Omental fat pad (tissue), 4 donors: ENCODE results near the gene NEDD4. TPM values are rescaled to one million over a fixed set of nuclear protein-coding genes. Genes with fewer than 3 reads are reported as not detected.
"Not testable (repeated sequence)": the region's sequence is repeated elsewhere in the genome, so short reads cannot be mapped to it uniquely, and the experiment has no call there.

Experiments used
- ATAC-seq: fragments of 150-250 bp; one replicate; pipeline ENCODE4 v1.9.1; 2016; ENCODE audit warnings: mild to moderate bottlenecking, moderate library complexity; ENCODE audit not compliant: low FRiP score
- DNase-seq: peaks from one replicate; pipeline ENCODE4 v3.0.0-alpha.2; 2019; ENCODE audit warnings: low spot score
- CTCF ChIP-seq, 3 donors: fragments of 450-650 bp; IDR thresholded peaks; one replicate each; pipeline ENCODE4 v1.5.1; 2016 to 2017; ENCODE audit warnings: antibody characterized with exemption in 3 of 3, mild to moderate bottlenecking in 3 of 3, moderate library complexity in 2 of 3
- total RNA-seq, 4 donors: library from RNA; depleted of rRNA; stranded (reverse); fragments of >200 nt; gene quantifications; one replicate each; pipeline ENCODE4 v1.1.0, GENCODE V29; 2016

Gene NEDD4
- total RNA-seq, 4 donors from 2014 or later, result 9.5 to 40.5 (median 15.6) TPM

GRCh38 chr15:55823191-55823670 is 170.2 kb downstream of the NEDD4 start:
- DNase-seq (no peak), ATAC-seq (no peak)
- no peak for TF ChIP-seq CTCF (IDR thresholded peaks at IDR 0.05)

GRCh38 chr15:55821740-55822139 is 171.7 kb downstream of the NEDD4 start:
- ATAC-seq, DNase-seq: not testable (repeated sequence)

- ATAC-seq, result no peak
- no peak for TF ChIP-seq CTCF (IDR thresholded peaks at IDR 0.05)
- no peak for DNase-seq
Measured at GRCh38 chr15:55820043-55820442, 173.4 kb downstream of the NEDD4 start.

GRCh38 chr15:55819397-55820034 is 173.9 kb downstream of the NEDD4 start:
- ATAC-seq, result no peak
- no peak for TF ChIP-seq CTCF (IDR thresholded peaks at IDR 0.05)
- DNase-seq, result no peak

- ATAC-seq, result no peak
- no peak for DNase-seq
- no peak for TF ChIP-seq CTCF (IDR thresholded peaks at IDR 0.05)
Measured at GRCh38 chr15:55816017-55816416, 177.4 kb downstream of the NEDD4 start.

- TF ChIP-seq CTCF (IDR thresholded peaks at IDR 0.05), result no peak
- DNase-seq (no peak), ATAC-seq (no peak)
Measured at GRCh38 chr15:55802600-55803376, 190.6 kb downstream of the NEDD4 start.

GRCh38 chr15:55800216-55800615 is 193.2 kb downstream of the NEDD4 start:
- TF ChIP-seq CTCF (IDR thresholded peaks at IDR 0.05), result no peak
- DNase-seq (no peak), ATAC-seq (no peak)
